HG02588 (cell line): ENCODE measurements around the gene DNAJB5.

ENCODE experiments used
- ATAC-seq: cut with Tn5 transposase; IDR thresholded peaks from one replicate; pipeline ENCODE4 v1.9.1; 2021; ENCODE audit warnings: mild to moderate bottlenecking, moderate library complexity; ENCODE audit not compliant: unreplicated experiment

The DNAJB5 gene

GRCh38 chr9:34983209-34983608, 6.3 kb upstream of the DNAJB5 start:
- ATAC-seq = no peak

GRCh38 chr9:34984049-34984448, 5.5 kb upstream of the DNAJB5 start:
- ATAC-seq = no peak

- no peak for ATAC-seq
Measured at GRCh38 chr9:34985311-34985899, 4.1 kb upstream of the DNAJB5 start.

DNA sequence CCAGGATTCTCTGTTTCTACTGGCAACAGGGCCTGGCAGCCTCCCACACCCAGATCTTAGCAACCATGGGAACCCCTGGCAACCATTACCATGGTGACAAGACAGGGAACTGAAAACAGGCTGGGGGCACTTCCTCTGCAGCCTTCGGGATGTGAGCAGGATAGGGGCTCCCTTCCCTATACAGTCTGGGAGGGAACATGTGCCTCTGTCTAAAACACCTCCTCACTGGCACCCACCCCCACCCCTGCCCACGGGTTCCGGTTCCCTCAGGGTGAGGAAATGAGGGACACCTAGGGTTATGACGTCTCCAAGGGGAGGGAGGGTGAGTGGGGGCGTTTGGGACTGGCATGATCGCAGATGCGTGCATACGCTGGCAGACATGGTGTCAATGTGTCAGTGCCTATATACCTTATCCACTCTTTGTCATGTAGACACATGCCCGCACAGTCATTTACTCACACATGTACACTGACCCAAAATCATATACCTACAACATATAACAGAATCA, 3.0 kb upstream of the DNAJB5 start:
- ATAC-seq = no peak

- ATAC-seq = no peak
Measured at GRCh38 chr9:34987160-34987901, 2.2 kb upstream of the DNAJB5 start.

GRCh38 chr9:34988218-34989002, 1.1 kb upstream of the DNAJB5 start:
- ATAC-seq = no peak

- no peak for ATAC-seq
Measured at GRCh38 chr9:34989946-34990635, 546 bp downstream of the DNAJB5 start.

GRCh38 chr9:34990908-34991606, 1.5 kb downstream of the DNAJB5 start:
- ATAC-seq = no peak

GRCh38 chr9:34991607-34992375, 2.2 kb downstream of the DNAJB5 start:
- no peak for ATAC-seq

DNA sequence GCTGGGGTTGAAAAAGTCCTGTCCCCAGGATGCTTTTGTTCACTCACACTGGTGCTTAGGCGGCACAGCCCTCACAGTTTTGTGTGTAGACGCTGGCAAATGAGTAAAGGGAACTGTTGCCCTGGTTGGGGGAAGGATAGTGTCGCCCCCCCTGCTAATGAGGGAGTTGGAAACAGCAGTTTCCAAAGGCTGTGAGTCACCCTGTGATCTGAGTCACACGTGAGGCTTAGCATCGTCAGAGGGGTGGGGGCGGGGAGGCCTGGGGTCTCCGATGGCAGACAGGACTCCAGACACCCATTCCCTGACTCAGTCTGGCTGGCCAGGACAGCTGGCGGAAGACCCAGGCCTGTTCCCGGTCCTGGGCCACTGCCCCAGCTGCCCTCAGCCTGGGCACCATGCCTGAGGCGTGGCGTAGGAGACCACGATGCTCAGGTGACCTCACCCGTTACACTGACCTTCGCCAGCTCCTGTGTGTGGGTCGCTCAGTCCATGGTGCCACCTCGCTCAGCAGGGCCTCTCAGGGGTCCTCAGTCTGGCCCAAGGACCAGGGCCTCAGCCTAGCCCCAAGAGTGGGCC, 2.9 kb downstream of the DNAJB5 start:
- no peak for ATAC-seq

GRCh38 chr9:34993502-34994259, 4.1 kb downstream of the DNAJB5 start:
- no peak for ATAC-seq

DNA sequence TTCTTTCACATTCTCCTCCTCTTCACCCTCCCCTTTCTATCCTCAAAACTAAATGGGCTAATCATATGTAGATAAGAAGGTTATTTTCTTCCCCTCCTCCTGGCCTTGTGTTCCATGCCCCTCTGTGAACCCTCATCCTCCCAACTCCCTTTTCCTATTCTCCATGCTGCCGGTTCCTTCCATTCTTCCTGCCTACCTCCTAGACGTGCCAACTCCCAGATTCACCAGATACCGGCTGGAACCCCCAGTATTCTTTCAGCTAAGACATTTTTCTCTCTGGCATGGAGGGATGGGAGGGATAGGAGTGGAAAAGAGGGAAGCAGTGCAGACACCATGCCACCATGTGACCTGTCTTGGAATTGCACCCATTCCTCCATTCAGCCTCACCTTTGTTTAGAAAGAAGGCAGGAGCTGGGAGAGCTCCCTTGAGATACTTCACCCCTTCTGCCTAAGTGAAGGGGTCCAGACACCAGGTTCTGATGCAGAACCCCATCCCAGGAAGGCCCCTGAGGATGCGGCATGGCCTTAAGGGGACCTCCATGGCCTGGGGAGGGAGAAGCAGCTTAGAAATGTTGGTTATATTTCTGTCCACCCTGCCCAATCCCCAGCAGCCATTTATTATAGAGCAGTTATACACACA, 4.8 kb downstream of the DNAJB5 start:
- no peak for ATAC-seq

- no peak for ATAC-seq
Measured at GRCh38 chr9:34994900-34995669, 5.5 kb downstream of the DNAJB5 start.

DNA sequence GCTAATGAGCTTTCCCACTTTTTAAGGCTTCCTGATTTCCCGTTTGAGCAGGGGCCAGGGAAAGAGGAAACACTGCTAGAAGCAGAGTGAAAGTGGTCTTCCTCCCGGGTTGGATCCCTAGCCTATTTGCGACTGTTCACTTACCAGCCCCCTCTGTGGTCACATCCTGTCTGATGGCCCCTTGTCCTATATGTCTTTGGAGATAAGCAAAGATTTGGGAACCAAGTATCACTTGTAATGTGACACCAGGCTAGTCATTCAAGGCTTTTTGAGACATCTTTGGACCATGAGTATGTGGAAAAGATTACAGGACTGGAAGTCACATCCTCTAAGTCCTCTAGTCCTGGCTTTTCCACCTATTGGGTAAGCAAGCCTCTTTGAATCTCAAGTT, 6.1 kb downstream of the DNAJB5 start:
- ATAC-seq = no peak

DNA sequence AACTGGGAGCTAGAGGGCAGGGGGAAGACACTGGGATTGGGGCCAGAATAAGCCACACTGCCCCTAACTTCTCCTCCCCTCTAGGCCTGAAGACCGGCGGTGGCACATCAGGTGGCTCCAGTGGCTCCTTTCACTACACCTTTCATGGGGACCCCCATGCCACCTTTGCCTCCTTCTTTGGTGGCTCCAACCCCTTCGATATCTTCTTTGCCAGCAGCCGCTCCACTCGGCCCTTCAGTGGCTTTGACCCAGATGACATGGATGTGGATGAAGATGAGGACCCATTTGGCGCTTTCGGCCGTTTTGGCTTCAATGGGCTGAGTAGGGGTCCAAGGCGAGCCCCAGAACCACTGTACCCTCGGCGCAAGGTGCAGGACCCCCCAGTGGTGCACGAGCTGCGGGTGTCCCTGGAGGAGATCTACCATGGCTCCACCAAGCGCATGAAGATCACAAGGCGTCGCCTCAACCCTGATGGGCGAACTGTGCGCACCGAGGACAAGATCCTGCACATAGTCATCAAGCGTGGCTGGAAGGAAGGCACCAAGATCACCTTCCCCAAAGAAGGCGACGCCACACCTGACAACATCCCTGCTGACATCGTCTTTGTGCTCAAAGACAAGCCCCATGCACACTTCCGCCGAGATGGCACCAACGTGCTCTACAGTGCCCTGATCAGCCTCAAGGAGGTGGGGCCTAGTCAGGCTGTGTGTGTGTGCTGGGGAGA, 6.8 kb downstream of the DNAJB5 start:
- ATAC-seq = no peak

DNA sequence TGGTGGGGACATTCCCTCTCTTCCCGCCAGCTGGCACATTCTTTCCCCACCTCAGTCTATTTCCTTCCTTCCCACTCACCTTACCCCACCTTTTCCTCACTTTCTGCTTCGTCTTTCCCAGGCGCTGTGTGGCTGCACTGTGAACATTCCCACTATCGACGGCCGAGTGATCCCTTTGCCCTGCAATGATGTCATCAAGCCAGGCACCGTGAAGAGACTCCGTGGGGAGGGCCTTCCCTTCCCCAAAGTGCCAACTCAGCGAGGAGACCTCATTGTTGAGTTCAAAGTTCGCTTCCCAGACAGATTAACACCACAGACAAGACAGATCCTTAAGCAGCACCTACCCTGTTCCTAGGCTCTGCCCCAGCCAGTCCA, 7.3 kb downstream of the DNAJB5 start:
- ATAC-seq = no peak

DNA sequence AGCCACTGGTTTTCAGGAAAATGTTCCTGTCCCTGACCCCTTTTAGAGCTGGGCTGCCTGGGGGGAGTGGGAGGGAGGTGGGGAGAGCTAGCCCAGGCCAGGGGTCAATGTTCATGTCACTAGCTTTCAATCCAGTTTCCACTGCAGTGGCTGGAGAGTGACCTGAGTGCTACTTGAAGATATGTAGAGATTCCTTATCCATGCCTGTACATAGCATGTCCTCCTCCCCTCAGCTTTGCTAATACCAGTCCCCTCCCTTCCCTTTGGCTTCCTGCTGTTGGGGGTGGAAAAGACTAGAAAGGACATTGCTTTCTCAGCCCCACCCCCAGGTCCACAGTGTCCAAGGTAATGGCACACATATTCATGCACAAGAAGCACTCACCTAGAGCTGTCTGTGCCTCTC, 7.8 kb downstream of the DNAJB5 start:
- ATAC-seq = no peak
